Activated CD4-positive, CD25-positive, alpha-beta regulatory T cell treated with anti-CD3 and anti-CD28 coated beads, Interleukin-2, amount 50 U/mL, for 72 hours (primary cell): ENCODE results near the gene SH3BGRL3.

Experiments
- DNase-seq: peaks from one replicate; pipeline ENCODE4 v3.0.0; 2021

The SH3BGRL3 gene

DNA sequence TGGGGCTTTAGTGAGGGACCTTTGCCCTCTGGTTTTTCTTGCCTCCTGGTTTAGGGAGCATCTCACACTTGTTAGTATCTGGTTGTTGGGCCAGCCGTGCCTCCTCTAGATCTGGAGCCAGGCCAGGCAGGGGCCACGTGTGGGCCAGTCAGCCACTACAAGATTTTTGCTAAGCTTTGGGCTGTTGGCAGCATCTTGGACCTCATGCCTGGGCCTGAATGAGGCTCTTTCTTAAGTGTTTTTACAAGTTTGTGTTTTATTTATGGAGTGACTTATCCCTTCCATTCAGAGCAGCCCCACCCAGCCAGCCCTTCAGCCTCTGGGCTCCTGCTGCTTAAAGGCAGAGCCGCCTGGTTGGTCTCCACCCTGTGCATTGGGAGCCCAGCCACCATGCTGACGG is 1.6 kb upstream of the SH3BGRL3 start:
- no peak for DNase-seq

- no peak for DNase-seq
Measured at GRCh38 chr1:26278724-26279455, 996 bp upstream of the SH3BGRL3 start.

DNA sequence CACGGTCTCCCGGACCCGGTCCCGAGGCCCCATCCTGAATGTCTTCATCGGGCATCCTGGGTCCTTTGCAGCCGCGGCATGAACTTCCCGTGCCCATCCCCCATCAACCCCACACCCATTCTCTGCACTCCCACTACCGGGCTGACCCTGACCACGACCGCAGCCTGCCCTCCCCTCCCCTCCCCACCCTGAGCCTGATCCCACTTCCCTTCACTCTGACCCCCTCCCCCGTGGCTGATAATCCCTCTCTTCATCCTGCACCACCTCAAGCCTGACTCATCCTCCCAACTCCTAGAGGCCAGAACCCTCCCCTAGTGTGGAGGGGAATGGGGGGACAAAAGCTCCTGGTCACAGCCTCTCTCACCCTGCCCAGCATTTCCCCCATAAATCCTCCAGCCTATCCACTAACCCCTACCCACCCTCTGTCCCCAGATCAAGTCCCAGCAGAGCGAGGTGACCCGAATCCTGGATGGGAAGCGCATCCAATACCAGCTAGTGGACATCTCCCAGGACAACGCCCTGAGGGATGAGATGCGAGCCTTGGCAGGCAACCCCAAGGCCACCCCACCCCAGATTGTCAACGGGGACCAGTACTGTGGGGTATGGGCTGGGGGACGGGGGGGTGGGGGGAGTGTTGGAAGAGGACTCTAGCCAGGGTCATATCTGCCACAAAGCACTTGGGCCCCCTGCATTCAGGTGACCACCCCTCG is 602 bp downstream of the SH3BGRL3 start:
- DNase-seq = no peak

DNA sequence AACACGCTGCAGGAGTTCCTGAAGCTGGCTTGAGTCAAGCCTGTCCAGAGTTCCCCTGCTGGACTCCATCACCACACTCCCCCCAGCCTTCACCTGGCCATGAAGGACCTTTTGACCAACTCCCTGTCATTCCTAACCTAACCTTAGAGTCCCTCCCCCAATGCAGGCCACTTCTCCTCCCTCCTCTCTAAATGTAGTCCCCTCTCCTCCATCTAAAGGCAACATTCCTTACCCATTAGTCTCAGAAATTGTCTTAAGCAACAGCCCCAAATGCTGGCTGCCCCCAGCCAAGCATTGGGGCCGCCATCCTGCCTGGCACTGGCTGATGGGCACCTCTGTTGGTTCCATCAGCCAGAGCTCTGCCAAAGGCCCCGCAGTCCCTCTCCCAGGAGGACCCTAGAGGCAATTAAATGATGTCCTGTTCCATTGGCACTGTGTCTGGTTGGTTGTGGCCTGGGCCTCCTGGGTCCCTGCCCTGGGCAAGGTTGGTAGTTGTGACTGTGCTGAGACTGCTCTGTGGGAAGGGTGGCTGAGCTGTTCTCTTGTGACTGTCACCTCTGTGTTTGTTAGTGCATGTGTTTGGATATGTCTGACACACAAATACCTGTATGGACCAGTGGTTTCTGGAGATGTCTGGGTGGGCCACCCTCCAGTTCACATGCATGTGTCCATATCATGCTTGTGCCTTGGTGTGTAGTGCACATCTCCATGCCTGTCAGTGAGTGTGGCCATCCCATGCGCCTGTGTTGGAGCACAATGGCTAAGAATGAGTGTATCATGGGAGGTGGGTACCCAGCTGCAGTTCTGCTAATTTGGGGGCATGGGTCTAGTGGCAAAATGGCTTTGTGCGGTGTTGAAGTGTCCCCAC is 1.4 kb downstream of the SH3BGRL3 start:
- no peak for DNase-seq

GRCh38 chr1:26281971-26282370 is 2.1 kb downstream of the SH3BGRL3 start:
- DNase-seq = no peak

- DNase-seq = no peak
Measured at GRCh38 chr1:26282401-26282918, 2.6 kb downstream of the SH3BGRL3 start.

DNA sequence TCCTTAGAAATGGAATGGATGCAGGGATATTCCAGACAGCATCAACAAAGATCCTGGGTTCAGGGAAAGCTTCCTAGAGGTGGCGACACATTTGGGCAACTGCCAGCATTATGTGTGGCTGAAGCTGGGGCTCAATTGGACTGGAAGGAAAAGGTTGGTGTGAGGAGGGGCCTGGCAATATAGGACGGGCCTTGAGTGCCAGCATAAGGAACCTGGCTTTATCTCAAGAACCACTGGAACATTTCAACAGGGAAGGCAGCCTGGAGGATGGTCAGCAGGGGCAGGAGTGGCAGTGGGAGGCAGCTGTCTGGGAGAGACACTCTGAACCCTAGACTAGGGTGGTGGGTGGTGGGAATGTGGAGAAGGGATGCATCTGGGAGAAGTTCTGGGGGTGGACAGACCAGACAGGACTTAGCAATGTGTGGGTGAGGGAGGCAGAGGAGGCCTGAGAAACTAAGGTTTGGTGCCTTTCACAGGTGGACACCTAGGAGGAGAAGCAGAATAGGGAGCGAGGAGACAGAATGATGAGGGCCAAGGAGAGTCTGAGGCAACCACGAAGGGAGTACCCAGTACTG is 3.5 kb downstream of the SH3BGRL3 start:
- no peak for DNase-seq

DNA sequence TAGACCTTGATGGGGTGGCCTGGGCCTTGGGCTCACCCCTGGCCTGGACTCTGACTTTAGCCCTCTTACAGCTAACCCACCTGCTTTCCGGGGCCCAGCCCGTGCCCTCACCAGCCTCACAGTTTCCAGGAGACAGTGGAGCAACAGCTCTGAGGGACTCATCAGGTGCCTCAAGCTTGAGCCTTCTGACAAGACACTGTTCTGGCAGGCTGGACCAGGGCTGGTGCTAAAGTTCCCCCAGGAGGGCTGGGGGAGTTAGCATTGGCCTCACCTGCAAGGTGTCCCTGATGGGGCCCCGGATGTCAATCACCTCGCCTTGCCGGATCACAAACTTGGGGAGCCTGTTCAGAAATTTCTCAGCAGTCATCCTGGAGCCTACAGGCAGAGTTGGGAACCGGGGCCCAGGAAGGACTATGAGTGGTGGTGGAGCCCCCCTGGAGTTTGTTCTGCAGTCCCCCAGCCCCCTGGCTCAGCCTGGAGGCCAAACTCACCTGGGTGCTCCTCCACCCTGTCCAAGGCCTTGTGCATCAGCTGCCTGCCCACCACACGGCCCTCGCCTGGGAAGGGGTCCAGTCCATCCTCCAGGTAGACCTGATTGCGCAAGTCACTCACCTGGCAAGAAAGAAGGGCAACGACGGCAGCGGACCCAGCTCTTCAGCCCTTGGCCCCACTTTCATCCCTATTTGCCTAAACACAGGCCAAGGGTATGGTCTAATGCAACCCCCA is 4.1 kb downstream of the SH3BGRL3 start:
- no peak for DNase-seq

GRCh38 chr1:26284597-26285347 is 4.9 kb downstream of the SH3BGRL3 start:
- peak; percentile 85 for DNase-seq

DNA sequence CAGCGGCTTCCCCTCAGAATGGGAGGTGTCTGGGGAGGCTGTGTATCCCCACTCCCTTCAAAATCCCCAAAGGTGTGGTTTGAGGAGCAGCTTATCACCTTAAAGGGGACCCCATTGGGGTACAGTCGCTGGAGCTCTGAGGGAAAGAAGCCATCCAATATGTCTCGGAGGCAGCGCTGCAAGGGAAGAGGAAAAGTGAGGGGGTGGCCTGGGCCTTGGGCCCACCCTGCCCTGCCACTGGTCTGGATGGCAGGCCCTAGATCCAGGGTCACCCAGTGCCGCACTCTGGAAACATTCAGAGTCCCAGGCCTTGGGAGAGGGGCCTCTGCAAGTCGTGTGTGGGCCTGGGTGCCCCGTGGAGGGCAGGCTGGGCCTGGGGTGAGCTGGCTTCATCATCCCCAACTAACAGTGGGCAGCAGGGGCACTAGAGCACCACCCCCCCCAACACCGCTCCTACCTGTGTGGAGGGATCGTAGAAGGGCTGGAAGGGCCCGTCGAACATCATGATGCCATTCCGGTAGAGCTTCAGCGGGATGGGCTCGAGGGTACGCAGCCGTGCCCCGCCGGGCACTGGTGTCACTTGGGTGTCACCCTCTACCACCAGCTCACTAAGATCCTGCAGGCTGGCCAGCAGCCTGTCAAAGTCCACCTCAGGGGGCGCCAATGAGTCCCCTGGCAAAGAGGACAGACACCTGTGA is 5.6 kb downstream of the SH3BGRL3 start:
- DNase-seq = no peak

GRCh38 chr1:26286064-26286416 is 6.2 kb downstream of the SH3BGRL3 start:
- no peak for DNase-seq

DNA sequence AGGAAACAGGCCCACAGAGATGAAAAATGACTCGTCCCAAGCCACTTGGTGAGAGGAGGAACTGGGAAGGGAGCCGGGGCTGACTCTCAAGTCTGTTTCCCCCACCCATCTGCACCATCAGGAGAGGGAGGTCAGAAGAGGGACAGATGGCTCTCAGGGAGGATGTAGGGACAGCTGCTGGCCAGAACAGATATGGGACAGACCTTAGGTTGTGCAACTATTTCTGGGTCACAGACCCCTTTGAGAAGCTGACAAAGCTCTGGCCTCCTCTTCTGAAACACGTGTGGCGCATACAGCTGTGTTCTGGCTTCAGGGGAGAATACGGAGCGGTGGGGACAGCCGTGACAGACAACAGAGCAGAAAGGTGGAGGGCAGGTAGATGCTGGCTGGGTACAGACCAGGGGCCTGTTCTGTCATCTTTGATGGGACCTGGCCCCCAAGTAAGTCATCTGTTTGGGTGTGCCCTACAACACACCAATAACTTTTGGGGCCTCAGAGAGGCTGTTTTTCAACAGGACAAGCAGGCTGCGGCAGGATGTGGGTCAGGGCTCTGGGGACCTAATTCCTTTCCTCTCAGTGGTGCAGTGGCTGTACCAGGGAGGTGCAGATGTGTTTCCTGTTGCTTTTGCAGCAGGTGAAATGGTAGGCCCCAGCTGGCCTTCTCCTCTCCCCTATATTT is 7.3 kb downstream of the SH3BGRL3 start:
- DNase-seq = peak; percentile 61

DNA sequence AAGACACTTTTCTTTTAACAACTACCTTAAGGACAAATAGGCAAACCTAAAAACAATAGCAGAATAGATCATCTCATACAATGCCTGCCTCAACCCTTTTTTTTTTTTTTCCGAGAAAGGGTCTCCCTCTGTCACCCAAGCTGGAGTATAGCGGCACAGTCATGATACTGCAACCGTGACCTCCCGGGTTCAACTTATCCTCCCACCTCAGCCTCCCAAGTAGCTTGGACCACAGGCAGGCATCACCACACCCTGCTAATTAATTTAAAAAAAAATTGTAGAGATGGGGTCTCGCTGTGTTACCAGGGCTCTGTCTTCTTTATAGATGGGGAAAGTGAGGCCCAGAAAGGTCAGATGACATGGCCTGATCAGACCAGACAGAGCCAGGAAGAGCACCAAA is 7.9 kb downstream of the SH3BGRL3 start:
- no peak for DNase-seq

DNA sequence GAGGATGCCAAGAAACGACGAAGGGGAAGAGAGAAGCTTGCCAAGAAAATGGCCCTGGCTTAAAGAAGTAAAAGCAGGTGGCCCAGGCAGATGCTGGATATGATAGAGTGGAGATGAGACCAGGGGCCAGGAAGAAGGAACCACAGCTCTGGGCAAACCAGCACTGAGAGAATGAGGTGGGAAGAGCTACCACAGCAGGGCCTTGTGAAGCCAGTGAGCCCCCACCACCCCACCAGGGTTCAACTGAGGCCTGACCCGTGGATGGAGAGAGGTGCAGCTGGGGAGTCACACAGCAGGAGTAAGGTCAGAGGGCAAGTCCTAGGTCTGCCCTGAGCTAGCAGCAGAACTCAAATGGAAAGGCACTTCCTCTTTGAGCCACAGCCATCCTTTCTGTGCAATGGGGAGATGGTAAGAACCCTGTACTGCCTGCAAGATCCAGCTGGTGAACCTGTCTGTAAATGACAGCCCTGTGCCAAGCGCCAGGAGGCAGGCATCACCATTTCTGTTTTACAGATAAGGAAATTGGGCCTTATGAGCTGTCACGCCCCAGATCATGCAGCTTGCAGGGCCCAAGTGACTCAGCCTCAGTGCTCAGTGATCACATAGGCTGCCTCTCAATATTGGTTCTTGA is 8.5 kb downstream of the SH3BGRL3 start:
- DNase-seq = peak; percentile 55

GRCh38 chr1:26289158-26290059 is 9.5 kb downstream of the SH3BGRL3 start:
- DNase-seq = peak; percentile 57

- DNase-seq = no peak
Measured at GRCh38 chr1:26290122-26290881, 10.4 kb downstream of the SH3BGRL3 start.

DNA sequence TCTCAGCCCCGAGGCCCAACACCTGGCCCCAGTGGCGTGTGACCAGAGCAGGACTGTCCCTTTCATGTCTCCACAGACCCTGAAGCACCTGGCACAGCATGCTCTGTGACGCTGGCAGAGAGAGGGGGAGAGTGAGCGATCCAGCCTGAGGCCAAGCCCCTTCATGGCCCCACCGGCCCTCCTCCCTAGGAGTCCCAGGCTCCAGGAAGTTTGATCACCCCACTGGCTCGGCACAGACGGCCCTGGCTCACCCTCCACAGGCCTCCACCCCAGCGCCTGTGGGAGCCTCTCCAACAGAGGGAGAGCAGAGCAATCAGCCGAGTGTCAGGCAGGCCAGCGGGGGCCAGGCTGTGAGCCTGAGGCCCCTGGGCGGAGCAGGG is 11.0 kb downstream of the SH3BGRL3 start:
- DNase-seq = no peak

GRCh38 chr1:26291433-26291832 is 11.5 kb downstream of the SH3BGRL3 start:
- DNase-seq = no peak
